B cell (primary cell): ENCODE results near the gene DLST. TPM values are rescaled to one million over a fixed set of nuclear protein-coding genes. Genes with fewer than 3 reads are reported as not detected.

Source experiments
- ATAC-seq: fragments of 200-7000 bp; cut with Tn5 transposase; one replicate; pipeline ENCODE4 v1.10.0; 2021; ENCODE audit warnings: low read depth, mild to moderate bottlenecking, moderate number of reproducible peaks, moderate library complexity
- CTCF ChIA-PET: fragments of 350-600 bp; sonication (Branson Sonifier 250); formaldehyde crosslinking; loops from one replicate; lab custom pipeline; 2021; ENCODE audit warnings: antibody characterized with exemption, inconsistent platforms; lab: Charles Lee
- POLR2A ChIA-PET: fragments of 350-600 bp; sonication (Branson Sonifier 250); formaldehyde crosslinking; loops from one replicate; lab custom pipeline; 2021; ENCODE audit warnings: antibody characterized with exemption; lab: Charles Lee
- DNase-seq: peaks from one replicate; pipeline ENCODE4 v3.0.0; 2013
- H2AFZ ChIP-seq: 2 replicates; pipeline ENCODE4 v1.6.1; 2012; ENCODE audit warnings: mild to moderate bottlenecking, low read depth, low read length; ENCODE audit not compliant: insufficient read depth, poor library complexity, severe bottlenecking
- H3K27ac ChIP-seq, 2 donors: 1 replicate in 1 of 2; 2 replicates in 1 of 2; pipeline ENCODE4 v1.5.1; 2012 to 2013; ENCODE audit warnings: low read length in 2 of 2, mild to moderate bottlenecking in 2 of 2, moderate library complexity in 1 of 2
- H3K27me3 ChIP-seq, 4 experiments: fragments of 200-600 bp in 1 of 4; sonication (generic) in 1 of 4; replicated peaks in 1 of 4; 1 replicate in 2 of 4; 2 replicates in 2 of 4; pipeline versions ENCODE4 v1.6.1 to v1.7.0; 2013 to 2016; ENCODE audit warnings: low read length in 3 of 4, mild to moderate bottlenecking in 2 of 4, mixed read lengths in 1 of 4, moderate library complexity in 1 of 4; ENCODE audit not compliant: insufficient read depth in 4 of 4, control insufficient read depth in 3 of 4; ENCODE audit errors: control extremely low read depth in 1 of 4
- H3K36me3 ChIP-seq, 2 experiments: replicated peaks in 1 of 2; 1 replicate in 1 of 2; 2 replicates in 1 of 2; pipeline versions ENCODE4 v1.6.1 to v1.7.1; 2013; ENCODE audit warnings: low read length in 1 of 2; ENCODE audit not compliant: insufficient read depth in 2 of 2, control insufficient read depth in 1 of 2; ENCODE audit errors: control extremely low read depth in 1 of 2, extremely low read depth in 1 of 2
- H3K4me1 ChIP-seq, 2 donors: fragments of 200-600 bp in 1 of 2; sonication (generic) in 1 of 2; 1 replicate in 1 of 2; 2 replicates in 1 of 2; pipeline versions ENCODE4 v1.5.1 to v1.6.1; 2013 to 2017; ENCODE audit warnings: low read length in 2 of 2; ENCODE audit not compliant: control insufficient read depth in 2 of 2, insufficient read depth in 2 of 2
- H3K4me2 ChIP-seq: replicated peaks from 2 replicates; pipeline ENCODE3; 2012; ENCODE audit warnings: mild to moderate bottlenecking, low read depth, low read length; ENCODE audit not compliant: poor library complexity, severe bottlenecking
- H3K4me3 ChIP-seq, 5 experiments: fragments of 200-600 bp in 1 of 5; sonication (generic) in 1 of 5; 1 replicate in 3 of 5; 2 replicates in 2 of 5; pipeline versions ENCODE4 v1.5.1 to v1.7.0; 2011 to 2016; ENCODE audit warnings: low read length in 4 of 5, mild to moderate bottlenecking in 4 of 5, low read depth in 2 of 5, control low read depth in 1 of 5, moderate library complexity in 1 of 5; ENCODE audit not compliant: insufficient read depth in 1 of 5; ENCODE audit errors: control extremely low read depth in 1 of 5, extremely low read depth in 1 of 5
- H3K79me2 ChIP-seq: fragments of 200-600 bp; sonication (generic); one replicate; pipeline ENCODE4 v1.6.0; 2016; ENCODE audit warnings: low read length; ENCODE audit not compliant: control insufficient read depth, insufficient read depth
- H3K9ac ChIP-seq: fragments of 200-600 bp; sonication (generic); 2 replicates; pipeline ENCODE4 v1.6.1; 2017; ENCODE audit warnings: mild to moderate bottlenecking, low read length, moderate library complexity
- H3K9me3 ChIP-seq, 3 donors: one replicate each; pipeline versions ENCODE4 v1.6.1 to v1.7.1; 2013; ENCODE audit warnings: low read length in 2 of 3; ENCODE audit not compliant: control insufficient read depth in 2 of 3, insufficient read depth in 1 of 3; ENCODE audit errors: control extremely low read depth in 1 of 3
- H4K20me1 ChIP-seq: 2 replicates; pipeline ENCODE4 v1.6.0; 2012; ENCODE audit warnings: mild to moderate bottlenecking, low read length; ENCODE audit not compliant: insufficient read depth, control insufficient read depth, poor library complexity, severe bottlenecking
- H3K27ac Mint-ChIP-seq: one replicate; pipeline ENCODE4 v1.8.0; 2021; ENCODE audit warnings: mixed read lengths
- H3K27me3 Mint-ChIP-seq: one replicate; pipeline ENCODE4 v1.8.0; 2021; ENCODE audit warnings: mixed read lengths
- H3K4me1 Mint-ChIP-seq: one replicate; pipeline ENCODE4 v1.8.0; 2021; ENCODE audit warnings: mixed read lengths
- H3K4me3 Mint-ChIP-seq: one replicate; pipeline ENCODE4 v1.8.0; 2021; ENCODE audit warnings: mixed read lengths
- H3K9me3 Mint-ChIP-seq: one replicate; pipeline ENCODE4 v1.8.0; 2022; ENCODE audit warnings: mixed read lengths; ENCODE audit not compliant: insufficient read depth
- EZH2 ChIP-seq: IDR thresholded peaks from 2 replicates; pipeline ENCODE4 v1.6.1; 2012; ENCODE audit warnings: borderline replicate concordance, low read depth, mild to moderate bottlenecking, moderate library complexity, low read length; ENCODE audit not compliant: insufficient read depth, poor library complexity, severe bottlenecking
- WGBS: methylation state at CpG from one replicate; pipeline ENCODE4 v1.1.5; 2013; ENCODE audit warnings: missing lambda C conversion rate; ENCODE audit not compliant: insufficient coverage; 5-methylcytosine and 5-hydroxymethylcytosine counted together
- intact Hi-C: fragments of 100-400 bp; cut with micrococcal nuclease; formaldehyde crosslinking; loops from one replicate; pipeline ENCODE4 v1.10.0; 2022
- polyA plus RNA-seq: library from polyadenylated mRNA; depleted of rRNA; stranded (reverse); fragments of >200 nt; gene quantifications from 2 replicates; pipeline ENCODE4 v1.2.3, GENCODE V29; 2012
- total RNA-seq, 2 donors: library from RNA; stranded (reverse); fragments of 120-200 nt in 1 of 2; gene quantifications; 1 replicate in 1 of 2; 2 replicates in 1 of 2; pipeline versions ENCODE4 v1.2.3 to v1.2.4, GENCODE V29; 2013 to 2022
- TF ChIP-seq, protein P1 (sequence below): fragments of 200-600 bp; IDR thresholded peaks from one replicate; pipeline ENCODE4 v1.8.0; 2022; ENCODE audit warnings: antibody characterized with exemption, mild to moderate bottlenecking

Gene DLST
- total and polyA plus RNA-seq, 2 donors (not counting 1 experiment from before 2014, with no cell fraction given): 73.1 to 89.5 TPM

DNA sequence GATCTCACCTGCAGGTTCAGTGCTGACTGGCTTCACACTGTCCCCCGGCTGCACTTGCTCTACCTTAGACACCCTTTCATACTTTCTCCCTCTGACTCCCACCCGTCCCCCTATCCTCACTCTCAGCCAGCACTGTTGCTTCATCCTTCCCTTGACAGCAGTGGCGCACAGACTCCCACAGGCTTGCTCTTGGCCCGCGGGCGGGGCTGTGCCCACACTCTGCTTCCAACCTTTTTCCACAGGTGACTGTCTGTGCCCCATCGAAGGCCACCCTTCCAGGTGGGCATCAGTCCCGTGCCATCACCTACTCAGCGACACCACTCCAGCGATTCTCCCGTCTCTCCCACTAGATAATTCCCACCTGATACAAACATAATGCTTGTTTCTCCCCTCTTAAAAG is 42.3 kb downstream of the DLST start:
- ATAC-seq (no peak), DNase-seq (no peak)
- Histone ChIP-seq H3K4me1 (peaks cover 4 to 13% of the 10 kb centered on the region in 2 donors), H3K4me2 (no peak overlapping the region), H3K9ac (no peak overlapping the region), H4K20me1 (no peaks in the 10 kb centered on the region), H3K9me3 (no peaks in the 10 kb centered on the region), H3K27ac (no peak overlapping the region), H2AFZ (no peak overlapping the region), H3K27me3 (no peaks in the 10 kb centered on the region), H3K36me3 (no peaks in the 10 kb centered on the region), H3K4me3 (no peak overlapping the region), H3K79me2 (no peaks in the 10 kb centered on the region)
- peaks cover 4% of the 10 kb centered on the region for H3K4me1 Mint-ChIP-seq
- ChIA-PET CTCF (interaction anchor here (1.3 to 1.7 kb wide), 3 partner anchors 19 to 63 kb away, joined by 4 to 12 read pairs (median 8); no protein-coding TSS in a partner anchor), POLR2A (no interaction called here)
- H3K27me3 Mint-ChIP-seq: peaks cover 6% of the 10 kb centered on the region
- TF ChIP-seq, protein P1, sequence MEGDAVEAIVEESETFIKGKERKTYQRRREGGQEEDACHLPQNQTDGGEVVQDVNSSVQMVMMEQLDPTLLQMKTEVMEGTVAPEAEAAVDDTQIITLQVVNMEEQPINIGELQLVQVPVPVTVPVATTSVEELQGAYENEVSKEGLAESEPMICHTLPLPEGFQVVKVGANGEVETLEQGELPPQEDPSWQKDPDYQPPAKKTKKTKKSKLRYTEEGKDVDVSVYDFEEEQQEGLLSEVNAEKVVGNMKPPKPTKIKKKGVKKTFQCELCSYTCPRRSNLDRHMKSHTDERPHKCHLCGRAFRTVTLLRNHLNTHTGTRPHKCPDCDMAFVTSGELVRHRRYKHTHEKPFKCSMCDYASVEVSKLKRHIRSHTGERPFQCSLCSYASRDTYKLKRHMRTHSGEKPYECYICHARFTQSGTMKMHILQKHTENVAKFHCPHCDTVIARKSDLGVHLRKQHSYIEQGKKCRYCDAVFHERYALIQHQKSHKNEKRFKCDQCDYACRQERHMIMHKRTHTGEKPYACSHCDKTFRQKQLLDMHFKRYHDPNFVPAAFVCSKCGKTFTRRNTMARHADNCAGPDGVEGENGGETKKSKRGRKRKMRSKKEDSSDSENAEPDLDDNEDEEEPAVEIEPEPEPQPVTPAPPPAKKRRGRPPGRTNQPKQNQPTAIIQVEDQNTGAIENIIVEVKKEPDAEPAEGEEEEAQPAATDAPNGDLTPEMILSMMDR: no peak
- TF ChIP-seq EZH2: no peak
- H3K27ac Mint-ChIP-seq: no peak overlapping the region
- WGBS: 95% methylated on average over 11 of the region's 11 CpGs
- no peaks in the 10 kb centered on the region for H3K9me3 Mint-ChIP-seq
- H3K4me3 Mint-ChIP-seq: peak overlapping the region; percentile 26
- intact Hi-C loops: no loop called here

DNA sequence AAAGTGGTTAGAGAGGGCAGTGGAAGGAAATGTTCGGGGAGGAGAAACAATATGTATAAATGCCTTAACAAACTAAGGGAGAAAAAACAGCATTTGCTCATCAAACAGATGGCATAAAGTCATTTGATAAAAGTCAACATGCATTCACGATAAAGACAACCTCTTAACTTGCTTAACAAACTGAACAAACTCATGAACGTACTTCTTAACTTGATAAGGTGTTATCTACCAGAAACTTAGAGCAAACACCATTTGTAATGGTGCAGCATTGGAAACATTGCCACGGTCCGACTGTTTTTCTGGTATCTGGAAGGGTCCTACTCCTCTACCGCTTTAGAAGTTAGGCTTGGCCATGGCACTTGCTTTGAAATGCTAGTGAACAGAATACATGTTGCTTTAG is 45.5 kb downstream of the DLST start:
- Histone ChIP-seq H3K27ac (no peak overlapping the region), H3K27me3 (peaks cover 0 to under 1% (median 0%) of the 10 kb centered on the region in 4 experiments), H4K20me1 (no peaks in the 10 kb centered on the region), H3K4me2 (no peak overlapping the region), H3K9ac (no peak overlapping the region), H3K36me3 (no peaks in the 10 kb centered on the region), H3K4me3 (no peak overlapping the region), H2AFZ (no peak overlapping the region), H3K79me2 (no peaks in the 10 kb centered on the region), H3K9me3 (no peaks in the 10 kb centered on the region), H3K4me1 (peaks cover 4 to 13% of the 10 kb centered on the region in 2 donors)
- Mint-ChIP-seq H3K27me3 (peaks cover 14% of the 10 kb centered on the region), H3K4me3 (no peak overlapping the region), H3K9me3 (no peaks in the 10 kb centered on the region), H3K27ac (no peak overlapping the region), H3K4me1 (peaks cover 4% of the 10 kb centered on the region)
- intact Hi-C loops: no loop called here
- ChIA-PET POLR2A (no interaction called here), CTCF (no interaction called here)
- ATAC-seq: no peak
- WGBS: 93% methylated on average over 5 of the region's 6 CpGs
- no peak for DNase-seq
- no peak for TF ChIP-seq EZH2
- TF ChIP-seq, protein P1: no peak
